H1 (cell line): ENCODE measurements around the gene CNN3. TPM values are rescaled to one million over a fixed set of nuclear protein-coding genes. Genes with fewer than 3 reads are reported as not detected.

Source experiments
- BCL11A ChIP-seq, 2 experiments: IDR thresholded peaks; one replicate each; pipeline ENCODE4 v1.6.1; 2011; ENCODE audit warnings: low read depth in 2 of 2, low read length in 2 of 2, mild to moderate bottlenecking in 2 of 2
- CBX5 ChIP-seq: fragments of 300-800, 300-1000 bp; sonication (generic); IDR thresholded peaks from 2 replicates; pipeline ENCODE4 v1.7.1; 2016; ENCODE audit warnings: antibody characterized with exemption, low read length, low read depth
- CHD1 ChIP-seq: IDR thresholded peaks from 2 replicates; pipeline ENCODE4 v1.6.1; 2012; ENCODE audit warnings: low read depth, low read length, improper control_type of control experiment
- KDM5A ChIP-seq: fragments of 200-600 bp; IDR thresholded peaks from 2 replicates; pipeline ENCODE4 v1.7.1; 2012; ENCODE audit warnings: mild to moderate bottlenecking, low read length, inconsistent platforms, mixed read lengths
- POU5F1 ChIP-seq: IDR thresholded peaks from 2 replicates; pipeline ENCODE4 v1.6.1; 2011; ENCODE audit warnings: low read depth, mild to moderate bottlenecking, low read length, moderate library complexity
- SIN3A ChIP-seq, 2 experiments: IDR thresholded peaks in 1 of 2; conservative IDR thresholded peaks in 1 of 2; 2 replicates each; pipeline ENCODE4 v1.6.1; 2011 to 2012; ENCODE audit warnings: low read length in 2 of 2, improper control_type of control experiment in 1 of 2, low read depth in 1 of 2, mild to moderate bottlenecking in 1 of 2
- SP1 ChIP-seq: IDR thresholded peaks from 2 replicates; pipeline ENCODE4 v1.6.1; 2011; ENCODE audit warnings: low read depth, low read length
- YY1 ChIP-seq: IDR thresholded peaks from 2 replicates; pipeline ENCODE4 v1.6.1; 2011; ENCODE audit warnings: low read depth, mild to moderate bottlenecking, low read length
- polyA plus RNA-seq, 7 experiments: library from polyadenylated mRNA; depleted of rRNA in 3 of 7; stranded (reverse) in 5 of 7; unstranded in 2 of 7; fragments of >200 nt in 5 of 7; fragments of 200-250 nt in 2 of 7; gene quantifications; 1 replicate in 5 of 7; 2 replicates in 1 of 7; 4 replicates in 1 of 7; pipeline versions ENCODE4 v1.2.1 to v1.2.3, GENCODE V29; 2011 to 2013; ENCODE audit warnings: missing spikeins in 2 of 7, mixed read lengths in 2 of 7
- total RNA-seq: library from RNA; stranded (reverse); fragmentation: NEBNext Ultra II Directional; extraction: Animal tissue kit (Norgen Biotek cat#: 25700); gene quantifications from 2 replicates; pipeline ENCODE4 v1.2.1, GENCODE V29; 2021
- TF ChIP-seq, protein P1 (sequence below): fragments of 300-600 bp; sonication (generic); IDR thresholded peaks from 2 replicates; pipeline ENCODE4 v1.7.1; 2012; ENCODE audit warnings: low read length, moderate library complexity, mild to moderate bottlenecking, inconsistent platforms; ENCODE audit not compliant: insufficient replicate concordance
- TF ChIP-seq, protein P2 (sequence below): IDR thresholded peaks from 2 replicates; pipeline ENCODE4 v1.6.1; 2012; ENCODE audit warnings: low read length, inconsistent platforms

Gene CNN3
- total and polyA plus RNA-seq, 2 of the 8 experiments (the other 6 are each of a cell fraction or from before 2014, with no cell fraction given): 134 to 266 TPM

DNA sequence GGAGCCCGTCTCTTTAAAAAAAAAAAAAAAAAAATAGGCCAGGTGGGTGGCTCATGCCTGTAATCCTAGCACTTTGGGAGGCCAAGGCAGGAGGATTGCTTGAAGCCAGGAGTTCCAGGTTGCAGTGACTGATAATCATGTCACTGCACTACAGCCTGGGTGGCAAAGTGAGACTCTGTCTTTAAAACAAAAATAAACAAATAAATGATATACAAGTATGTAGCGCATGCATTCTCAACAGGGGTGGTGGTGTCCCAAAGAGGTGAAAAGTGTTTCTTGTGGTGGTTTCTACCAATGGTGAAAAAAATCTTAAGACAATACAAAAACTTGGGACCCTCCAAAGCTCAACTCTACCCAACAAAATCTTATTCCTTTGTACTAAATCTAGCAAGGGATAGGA lies 17.9 kb downstream of the CNN3 start (continued):
- TF ChIP-seq, protein P1, sequence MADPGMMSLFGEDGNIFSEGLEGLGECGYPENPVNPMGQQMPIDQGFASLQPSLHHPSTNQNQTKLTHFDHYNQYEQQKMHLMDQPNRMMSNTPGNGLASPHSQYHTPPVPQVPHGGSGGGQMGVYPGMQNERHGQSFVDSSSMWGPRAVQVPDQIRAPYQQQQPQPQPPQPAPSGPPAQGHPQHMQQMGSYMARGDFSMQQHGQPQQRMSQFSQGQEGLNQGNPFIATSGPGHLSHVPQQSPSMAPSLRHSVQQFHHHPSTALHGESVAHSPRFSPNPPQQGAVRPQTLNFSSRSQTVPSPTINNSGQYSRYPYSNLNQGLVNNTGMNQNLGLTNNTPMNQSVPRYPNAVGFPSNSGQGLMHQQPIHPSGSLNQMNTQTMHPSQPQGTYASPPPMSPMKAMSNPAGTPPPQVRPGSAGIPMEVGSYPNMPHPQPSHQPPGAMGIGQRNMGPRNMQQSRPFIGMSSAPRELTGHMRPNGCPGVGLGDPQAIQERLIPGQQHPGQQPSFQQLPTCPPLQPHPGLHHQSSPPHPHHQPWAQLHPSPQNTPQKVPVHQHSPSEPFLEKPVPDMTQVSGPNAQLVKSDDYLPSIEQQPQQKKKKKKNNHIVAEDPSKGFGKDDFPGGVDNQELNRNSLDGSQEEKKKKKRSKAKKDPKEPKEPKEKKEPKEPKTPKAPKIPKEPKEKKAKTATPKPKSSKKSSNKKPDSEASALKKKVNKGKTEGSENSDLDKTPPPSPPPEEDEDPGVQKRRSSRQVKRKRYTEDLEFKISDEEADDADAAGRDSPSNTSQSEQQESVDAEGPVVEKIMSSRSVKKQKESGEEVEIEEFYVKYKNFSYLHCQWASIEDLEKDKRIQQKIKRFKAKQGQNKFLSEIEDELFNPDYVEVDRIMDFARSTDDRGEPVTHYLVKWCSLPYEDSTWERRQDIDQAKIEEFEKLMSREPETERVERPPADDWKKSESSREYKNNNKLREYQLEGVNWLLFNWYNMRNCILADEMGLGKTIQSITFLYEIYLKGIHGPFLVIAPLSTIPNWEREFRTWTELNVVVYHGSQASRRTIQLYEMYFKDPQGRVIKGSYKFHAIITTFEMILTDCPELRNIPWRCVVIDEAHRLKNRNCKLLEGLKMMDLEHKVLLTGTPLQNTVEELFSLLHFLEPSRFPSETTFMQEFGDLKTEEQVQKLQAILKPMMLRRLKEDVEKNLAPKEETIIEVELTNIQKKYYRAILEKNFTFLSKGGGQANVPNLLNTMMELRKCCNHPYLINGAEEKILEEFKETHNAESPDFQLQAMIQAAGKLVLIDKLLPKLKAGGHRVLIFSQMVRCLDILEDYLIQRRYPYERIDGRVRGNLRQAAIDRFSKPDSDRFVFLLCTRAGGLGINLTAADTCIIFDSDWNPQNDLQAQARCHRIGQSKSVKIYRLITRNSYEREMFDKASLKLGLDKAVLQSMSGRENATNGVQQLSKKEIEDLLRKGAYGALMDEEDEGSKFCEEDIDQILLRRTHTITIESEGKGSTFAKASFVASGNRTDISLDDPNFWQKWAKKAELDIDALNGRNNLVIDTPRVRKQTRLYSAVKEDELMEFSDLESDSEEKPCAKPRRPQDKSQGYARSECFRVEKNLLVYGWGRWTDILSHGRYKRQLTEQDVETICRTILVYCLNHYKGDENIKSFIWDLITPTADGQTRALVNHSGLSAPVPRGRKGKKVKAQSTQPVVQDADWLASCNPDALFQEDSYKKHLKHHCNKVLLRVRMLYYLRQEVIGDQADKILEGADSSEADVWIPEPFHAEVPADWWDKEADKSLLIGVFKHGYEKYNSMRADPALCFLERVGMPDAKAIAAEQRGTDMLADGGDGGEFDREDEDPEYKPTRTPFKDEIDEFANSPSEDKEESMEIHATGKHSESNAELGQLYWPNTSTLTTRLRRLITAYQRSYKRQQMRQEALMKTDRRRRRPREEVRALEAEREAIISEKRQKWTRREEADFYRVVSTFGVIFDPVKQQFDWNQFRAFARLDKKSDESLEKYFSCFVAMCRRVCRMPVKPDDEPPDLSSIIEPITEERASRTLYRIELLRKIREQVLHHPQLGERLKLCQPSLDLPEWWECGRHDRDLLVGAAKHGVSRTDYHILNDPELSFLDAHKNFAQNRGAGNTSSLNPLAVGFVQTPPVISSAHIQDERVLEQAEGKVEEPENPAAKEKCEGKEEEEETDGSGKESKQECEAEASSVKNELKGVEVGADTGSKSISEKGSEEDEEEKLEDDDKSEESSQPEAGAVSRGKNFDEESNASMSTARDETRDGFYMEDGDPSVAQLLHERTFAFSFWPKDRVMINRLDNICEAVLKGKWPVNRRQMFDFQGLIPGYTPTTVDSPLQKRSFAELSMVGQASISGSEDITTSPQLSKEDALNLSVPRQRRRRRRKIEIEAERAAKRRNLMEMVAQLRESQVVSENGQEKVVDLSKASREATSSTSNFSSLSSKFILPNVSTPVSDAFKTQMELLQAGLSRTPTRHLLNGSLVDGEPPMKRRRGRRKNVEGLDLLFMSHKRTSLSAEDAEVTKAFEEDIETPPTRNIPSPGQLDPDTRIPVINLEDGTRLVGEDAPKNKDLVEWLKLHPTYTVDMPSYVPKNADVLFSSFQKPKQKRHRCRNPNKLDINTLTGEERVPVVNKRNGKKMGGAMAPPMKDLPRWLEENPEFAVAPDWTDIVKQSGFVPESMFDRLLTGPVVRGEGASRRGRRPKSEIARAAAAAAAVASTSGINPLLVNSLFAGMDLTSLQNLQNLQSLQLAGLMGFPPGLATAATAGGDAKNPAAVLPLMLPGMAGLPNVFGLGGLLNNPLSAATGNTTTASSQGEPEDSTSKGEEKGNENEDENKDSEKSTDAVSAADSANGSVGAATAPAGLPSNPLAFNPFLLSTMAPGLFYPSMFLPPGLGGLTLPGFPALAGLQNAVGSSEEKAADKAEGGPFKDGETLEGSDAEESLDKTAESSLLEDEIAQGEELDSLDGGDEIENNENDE: no peak
- TF ChIP-seq BCL11A (IDR thresholded peaks at IDR 0.05; ENCODE audit: low read depth in 2 of 2, low read length in 2 of 2) (no peak), CHD1 (no peak), SP1 (no peak), SIN3A (conservative IDR thresholded peaks at IDR 0.05 in 1 of 2, IDR thresholded peaks at IDR 0.05 in 1 of 2; ENCODE audit: low read depth in 1 of 2, low read length in 2 of 2) (no peak), POU5F1 (no peak), KDM5A (no peak), CBX5 (no peak), YY1 (no peak)
- TF ChIP-seq, protein P2, sequence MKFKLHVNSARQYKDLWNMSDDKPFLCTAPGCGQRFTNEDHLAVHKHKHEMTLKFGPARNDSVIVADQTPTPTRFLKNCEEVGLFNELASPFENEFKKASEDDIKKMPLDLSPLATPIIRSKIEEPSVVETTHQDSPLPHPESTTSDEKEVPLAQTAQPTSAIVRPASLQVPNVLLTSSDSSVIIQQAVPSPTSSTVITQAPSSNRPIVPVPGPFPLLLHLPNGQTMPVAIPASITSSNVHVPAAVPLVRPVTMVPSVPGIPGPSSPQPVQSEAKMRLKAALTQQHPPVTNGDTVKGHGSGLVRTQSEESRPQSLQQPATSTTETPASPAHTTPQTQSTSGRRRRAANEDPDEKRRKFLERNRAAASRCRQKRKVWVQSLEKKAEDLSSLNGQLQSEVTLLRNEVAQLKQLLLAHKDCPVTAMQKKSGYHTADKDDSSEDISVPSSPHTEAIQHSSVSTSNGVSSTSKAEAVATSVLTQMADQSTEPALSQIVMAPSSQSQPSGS: no peak
